Sigmoid colon (tissue), 7 donors: ENCODE results near the gene GNRH2. TPM values are rescaled to one million over a fixed set of nuclear protein-coding genes. Genes with fewer than 3 reads are reported as not detected.

Source experiments
- DNase-seq: peaks from one replicate; pipeline ENCODE4 v3.0.0-alpha.2; 2019
- H3K27ac ChIP-seq, 4 donors: fragments of 200-600 bp; sonication (generic); one replicate each; pipeline ENCODE4 v1.5.1; 2016 to 2019; ENCODE audit warnings: mild to moderate bottlenecking in 1 of 4
- H3K27me3 ChIP-seq, 3 donors: fragments of 200-600 bp; sonication (generic); one replicate each; pipeline ENCODE4 v1.5.1; 2019; ENCODE audit warnings: mild to moderate bottlenecking in 1 of 3
- H3K36me3 ChIP-seq, 4 donors: fragments of 200-600 bp; sonication (generic); one replicate each; pipeline ENCODE4 v1.5.1; 2016 to 2019
- H3K4me1 ChIP-seq, 4 donors: fragments of 200-600 bp; sonication (generic); one replicate each; pipeline ENCODE4 v1.5.1; 2017 to 2019
- H3K4me3 ChIP-seq, 4 donors: fragments of 200-600 bp; sonication (generic); one replicate each; pipeline ENCODE4 v1.5.1; 2017 to 2019; ENCODE audit warnings: mild to moderate bottlenecking in 2 of 4, moderate library complexity in 1 of 4
- H3K9me3 ChIP-seq, 4 donors: fragments of 200-600 bp in 3 of 4; sonication (generic) in 3 of 4; one replicate each; pipeline versions ENCODE4 v1.5.1 to v1.6.1; 2013 to 2019
- CTCF ChIP-seq, 4 experiments: fragments of 450-650 bp in 3 of 4; fragments of 200-600 bp in 1 of 4; IDR thresholded peaks; one replicate each; pipeline ENCODE4 v1.5.1; 2016 to 2019; ENCODE audit warnings: antibody characterized with exemption in 4 of 4, mild to moderate bottlenecking in 3 of 4, moderate library complexity in 2 of 4
- EP300 ChIP-seq, 4 donors: sonication (generic); formaldehyde crosslinking; IDR thresholded peaks; one replicate each; pipeline ENCODE4 v1.6.1; 2017; ENCODE audit warnings: antibody characterized with exemption in 4 of 4
- POLR2A ChIP-seq, 2 donors: fragments of 450-650 bp; IDR thresholded peaks; one replicate each; pipeline ENCODE4 v1.6.1; 2016; ENCODE audit warnings: antibody characterized with exemption in 2 of 2, mild to moderate bottlenecking in 2 of 2, moderate library complexity in 2 of 2
- POLR2AphosphoS5 ChIP-seq, 4 donors: sonication (generic); formaldehyde crosslinking; IDR thresholded peaks; one replicate each; pipeline ENCODE4 v1.6.1; 2017; ENCODE audit warnings: antibody characterized with exemption in 4 of 4
- WGBS, 2 donors: extraction: QIAGEN DNeasy Blood & Tissue Kit; methylation state at CpG; one replicate each; pipeline ENCODE4 v1.1.7; 2013; 5-methylcytosine and 5-hydroxymethylcytosine counted together
- intact Hi-C: fragments of 100-400 bp; cut with DNase I; formaldehyde crosslinking; loops from one replicate; pipeline ENCODE4 v1.15.1; 2023
- polyA plus RNA-seq, 3 donors: library from polyadenylated mRNA; stranded (reverse); fragments of 200-250 nt; gene quantifications; one replicate each; pipeline ENCODE4 v1.2.3, GENCODE V29; 2013
- total RNA-seq, 4 donors: library from RNA; depleted of rRNA; stranded (reverse); fragments of >200 nt; gene quantifications; one replicate each; pipeline ENCODE4 v1.1.0, GENCODE V29; 2016
- donor health status: healthy with polysubstance abuse.
- donor health status: Bipolar disorder and iron deficiency.
- donor health status: healthy.

GNRH2 gene
- total and polyA plus RNA-seq, 7 donors = 0.34 to 8.4 (median 1.6) TPM; not detected in 4

- Histone ChIP-seq H3K4me3 (no peak overlapping the region), H3K27ac (no peak overlapping the region), H3K4me1 (no peaks in the 10 kb centered on the region), H3K9me3 (no peaks in the 10 kb centered on the region), H3K36me3 (peaks cover 35 to 89% (median 36%) of the 10 kb centered on the region in 4 donors), H3K27me3 (no peaks in the 10 kb centered on the region)
- intact Hi-C loops = no loop called here
- DNase-seq = no peak
- 65 to 73% methylated on average over 2 of the region's 2 CpGs for WGBS, 2 donors
- no peak for TF ChIP-seq POLR2AphosphoS5 (IDR thresholded peaks at IDR 0.05)
- TF ChIP-seq CTCF (IDR thresholded peaks at IDR 0.05) = no peak
- TF ChIP-seq EP300 (IDR thresholded peaks at IDR 0.05) = no peak
- TF ChIP-seq POLR2A (IDR thresholded peaks at IDR 0.05) = no peak
Measured at GRCh38 chr20:3027987-3028386, 15.4 kb upstream of the GNRH2 start.

DNA sequence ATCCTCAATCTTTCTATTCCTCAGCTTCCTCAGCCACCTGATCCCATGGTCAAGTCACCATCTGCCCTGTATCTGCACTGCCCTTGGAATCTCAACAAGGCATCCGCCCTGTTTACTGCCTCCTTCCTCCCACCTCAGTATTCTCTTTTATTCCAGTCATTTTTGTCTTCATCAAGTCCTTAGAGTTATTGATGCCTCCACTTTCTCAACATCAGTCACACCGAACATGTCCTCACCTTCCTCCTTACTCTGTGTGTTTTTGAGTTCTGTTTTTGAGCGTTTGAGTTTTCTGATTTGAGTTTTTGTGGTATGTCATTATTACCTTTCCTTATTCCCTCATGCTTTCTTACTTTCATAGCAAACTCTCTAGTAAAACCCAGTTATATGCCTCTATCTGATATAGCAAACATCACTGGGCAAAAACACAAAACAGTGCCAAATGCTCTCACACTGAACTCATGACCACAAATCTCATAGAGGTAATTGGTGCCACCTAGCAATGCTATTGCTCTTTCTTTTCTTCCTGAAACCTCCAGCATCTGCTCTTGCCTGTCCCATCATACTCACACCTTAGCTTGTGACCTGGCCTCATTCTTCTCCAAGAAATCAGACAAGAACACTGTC, 11.8 kb upstream of the GNRH2 start:
- Histone ChIP-seq H3K27ac (no peak overlapping the region), H3K36me3 (peaks cover 17 to 82% (median 37%) of the 10 kb centered on the region in 4 donors), H3K9me3 (no peaks in the 10 kb centered on the region), H3K4me3 (no peak overlapping the region), H3K27me3 (no peaks in the 10 kb centered on the region), H3K4me1 (no peaks in the 10 kb centered on the region)
- no peak for TF ChIP-seq EP300 (IDR thresholded peaks at IDR 0.05)
- peak; percentile 9 for DNase-seq
- WGBS, 2 donors = 91 to 92% methylated on average over 3 of the region's 3 CpGs
- intact Hi-C loops = no loop called here

- TF ChIP-seq POLR2AphosphoS5 (IDR thresholded peaks at IDR 0.05) (no peak), POLR2A (IDR thresholded peaks at IDR 0.05) (no peak), EP300 (IDR thresholded peaks at IDR 0.05) (no peak), CTCF (IDR thresholded peaks at IDR 0.05) (no peak)
- no peak for DNase-seq
- no peaks in the 10 kb centered on the region for H3K9me3 ChIP-seq
- 96 to 97% methylated on average over 8 of the region's 8 CpGs for WGBS, 2 donors
- H3K4me1 ChIP-seq = no peaks in the 10 kb centered on the region
- no peak overlapping the region for H3K27ac ChIP-seq
- H3K27me3 ChIP-seq = no peaks in the 10 kb centered on the region
- H3K4me3 ChIP-seq = no peak overlapping the region
- intact Hi-C loops = no loop called here
- peaks cover 14 to 82% (median 38%) of the 10 kb centered on the region in 4 donors for H3K36me3 ChIP-seq
Measured at GRCh38 chr20:3032624-3033023, 10.8 kb upstream of the GNRH2 start.

GRCh38 chr20:3037654-3038053, 5.8 kb upstream of the GNRH2 start:
- H3K27me3 ChIP-seq = no peaks in the 10 kb centered on the region
- no peaks in the 10 kb centered on the region for H3K9me3 ChIP-seq
- peak; percentile 32 for DNase-seq
- WGBS, 2 donors = 90 to 91% methylated on average over 3 of the region's 3 CpGs
- no peak overlapping the region for H3K27ac ChIP-seq
- H3K4me1 ChIP-seq = no peaks in the 10 kb centered on the region
- H3K36me3 ChIP-seq = peaks cover 14 to 70% (median 40%) of the 10 kb centered on the region in 4 donors
- intact Hi-C loops = no loop called here
- H3K4me3 ChIP-seq = no peak overlapping the region
- TF ChIP-seq CTCF (IDR thresholded peaks at IDR 0.05) (no peak), POLR2A (IDR thresholded peaks at IDR 0.05) (no peak), EP300 (IDR thresholded peaks at IDR 0.05) (no peak), POLR2AphosphoS5 (IDR thresholded peaks at IDR 0.05) (no peak)

DNA sequence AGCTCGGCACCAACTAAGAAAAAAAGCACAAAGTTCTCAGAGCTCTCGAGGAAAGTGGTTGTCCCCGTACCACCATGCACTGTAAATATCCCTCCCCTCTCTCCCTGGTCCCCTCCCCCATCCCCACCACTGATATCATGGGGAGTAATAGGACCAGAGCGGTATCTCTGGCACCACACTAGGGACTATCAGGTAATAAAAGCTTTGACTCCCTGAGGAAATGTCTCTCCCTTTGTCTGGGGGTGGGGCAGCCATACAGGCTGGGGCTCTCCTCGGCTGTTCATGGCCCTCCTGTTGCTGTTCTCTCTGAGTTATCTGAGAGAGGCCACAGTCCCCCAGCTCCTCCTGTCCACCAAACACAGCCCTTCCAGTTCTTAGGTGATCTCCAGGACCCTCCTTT, 5.0 kb upstream of the GNRH2 start:
- Histone ChIP-seq H3K36me3 (peaks cover 14 to 64% (median 40%) of the 10 kb centered on the region in 4 donors), H3K9me3 (no peaks in the 10 kb centered on the region), H3K27me3 (no peaks in the 10 kb centered on the region), H3K4me1 (no peaks in the 10 kb centered on the region), H3K4me3 (no peak overlapping the region), H3K27ac (no peak overlapping the region)
- no peak for TF ChIP-seq POLR2A (IDR thresholded peaks at IDR 0.05)
- TF ChIP-seq CTCF (IDR thresholded peaks at IDR 0.05) = no peak
- TF ChIP-seq POLR2AphosphoS5 (IDR thresholded peaks at IDR 0.05) = no peak
- TF ChIP-seq EP300 (IDR thresholded peaks at IDR 0.05) = no peak
- DNase-seq = peak; percentile 22
- intact Hi-C loops = no loop called here
- 86 to 88% methylated on average over 5 of the region's 5 CpGs for WGBS, 2 donors
